Adipocyte (in vitro differentiated cells): ENCODE data around the gene CSMD2.

Source experiments
- DNase-seq: peaks from one replicate; pipeline ENCODE4 v3.0.0-alpha.2; 2015; ENCODE audit warnings: low read depth
- H3K27me3 ChIP-seq: replicated peaks from 2 replicates; pipeline ENCODE4 v1.7.0; 2013; ENCODE audit warnings: mild to moderate bottlenecking, low read length, moderate library complexity; ENCODE audit not compliant: control insufficient read depth, insufficient read depth
- H3K36me3 ChIP-seq: 2 replicates; pipeline ENCODE4 v1.7.0; 2013; ENCODE audit warnings: low read length, mild to moderate bottlenecking, moderate library complexity; ENCODE audit not compliant: control insufficient read depth, insufficient read depth, severe bottlenecking
- H3K4me1 ChIP-seq: 2 replicates; pipeline ENCODE4 v1.7.0; 2013; ENCODE audit warnings: mild to moderate bottlenecking, low read length, moderate library complexity; ENCODE audit not compliant: control insufficient read depth, insufficient read depth
- H3K4me3 ChIP-seq: 2 replicates; pipeline ENCODE4 v1.7.0; 2013; ENCODE audit warnings: mild to moderate bottlenecking, low read length, moderate library complexity
- H3K9ac ChIP-seq: 2 replicates; pipeline ENCODE4 v1.7.0; 2013; ENCODE audit warnings: mild to moderate bottlenecking, low read length, moderate library complexity
- H3K9me3 ChIP-seq: 2 replicates; pipeline ENCODE4 v1.7.0; 2013; ENCODE audit warnings: mild to moderate bottlenecking, low read length, moderate library complexity; ENCODE audit not compliant: control insufficient read depth

The CSMD2 gene

DNA sequence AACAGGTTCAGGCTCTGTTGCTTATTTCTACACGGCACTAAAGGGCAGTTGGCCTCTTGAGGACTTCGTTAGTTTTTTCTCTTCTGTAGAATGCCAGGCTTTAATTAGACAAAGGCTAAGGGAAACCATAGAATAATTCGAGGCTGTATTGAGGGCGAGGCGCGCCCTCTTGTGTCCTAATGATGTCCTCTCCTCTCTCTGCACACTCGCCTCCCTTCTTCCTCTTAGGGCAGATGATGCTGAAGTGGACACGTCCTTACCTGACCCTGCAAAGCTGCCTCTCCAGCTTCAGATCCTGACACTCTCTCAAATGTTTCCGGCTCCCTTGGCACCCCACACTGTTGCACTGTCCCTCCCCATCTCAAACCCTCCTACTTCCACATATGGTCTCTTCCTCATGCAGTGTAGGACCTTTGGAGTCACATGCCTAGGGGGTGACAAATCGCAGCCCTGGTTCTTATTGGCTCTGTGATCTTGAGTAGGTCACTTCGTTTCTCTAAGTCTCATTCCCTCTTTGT, 694.5 kb downstream of the CSMD2 start:
- Histone ChIP-seq H3K27me3 (no peaks in the 10 kb centered on the region), H3K9ac (no peak overlapping the region), H3K9me3 (no peaks in the 10 kb centered on the region), H3K4me3 (no peak overlapping the region), H3K4me1 (peaks cover 46% of the 10 kb centered on the region), H3K36me3 (no peaks in the 10 kb centered on the region)
- DNase-seq = peak; percentile 96

DNA sequence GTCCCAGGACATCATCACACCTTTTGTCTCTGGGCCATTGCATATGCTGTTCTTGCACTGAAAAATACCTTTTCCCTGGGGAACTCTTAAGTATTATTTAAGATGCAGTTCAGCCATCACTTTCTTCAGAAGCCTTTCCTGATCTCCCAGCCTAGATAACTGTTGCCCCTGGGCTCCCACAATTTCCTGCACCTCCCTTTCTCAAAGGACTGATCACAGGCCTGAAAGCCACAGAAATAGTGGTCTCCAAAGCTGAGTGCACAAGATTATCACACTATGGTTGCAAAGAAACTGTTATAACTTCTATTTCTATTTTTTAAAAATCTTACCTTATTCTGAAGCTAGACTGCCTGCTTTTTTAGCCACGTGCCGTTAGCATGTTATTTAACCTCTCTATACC, 695.3 kb downstream of the CSMD2 start:
- H3K4me1 ChIP-seq = peaks cover 46% of the 10 kb centered on the region
- H3K36me3 ChIP-seq = no peaks in the 10 kb centered on the region
- DNase-seq = no peak
- H3K9me3 ChIP-seq = no peaks in the 10 kb centered on the region
- H3K27me3 ChIP-seq = no peaks in the 10 kb centered on the region
- H3K9ac ChIP-seq = no peak overlapping the region
- no peak overlapping the region for H3K4me3 ChIP-seq

DNA sequence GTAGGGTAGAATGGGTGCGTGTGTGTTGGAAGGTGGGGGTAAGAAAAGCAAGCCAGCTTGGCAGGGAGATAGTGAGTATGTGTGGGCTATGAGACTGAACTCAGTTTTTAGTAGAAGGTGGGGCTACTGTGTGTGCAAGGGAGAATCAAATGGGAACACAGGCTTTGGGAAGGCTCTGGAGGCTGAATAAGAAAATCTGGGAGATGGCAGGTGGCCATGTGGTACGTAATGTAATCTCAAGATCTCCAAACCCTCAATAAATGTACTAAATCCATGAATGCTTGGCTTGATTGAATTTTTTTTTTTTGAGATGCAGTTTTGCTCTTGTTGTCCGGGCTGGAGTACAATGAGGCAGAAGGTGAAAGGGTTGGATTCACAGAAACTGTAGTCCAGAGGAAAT, 696.1 kb downstream of the CSMD2 start:
- H3K9me3 ChIP-seq = no peaks in the 10 kb centered on the region
- no peaks in the 10 kb centered on the region for H3K27me3 ChIP-seq
- H3K4me3 ChIP-seq = no peak overlapping the region
- H3K36me3 ChIP-seq = no peaks in the 10 kb centered on the region
- H3K9ac ChIP-seq = no peak overlapping the region
- peaks cover 41% of the 10 kb centered on the region for H3K4me1 ChIP-seq
- no peak for DNase-seq

DNA sequence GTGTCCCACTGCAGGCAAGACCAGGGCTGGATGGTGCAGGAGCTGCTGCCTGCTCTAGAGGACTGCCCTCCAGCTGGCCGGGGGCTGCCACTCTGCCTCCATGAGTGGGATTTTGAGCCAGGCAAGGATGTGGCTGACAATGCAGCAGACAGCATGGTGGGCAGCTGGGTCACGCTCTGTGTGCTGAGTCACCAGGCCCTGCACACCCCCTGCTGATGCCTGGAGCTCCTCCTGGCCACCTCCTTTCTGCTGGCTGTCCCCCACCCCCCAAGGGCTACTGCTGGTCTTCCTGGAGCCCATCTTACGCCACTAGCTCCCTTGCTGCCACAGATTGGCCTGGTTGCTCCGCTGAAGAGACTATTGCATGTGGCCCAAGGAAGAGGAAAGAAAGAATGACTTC, 696.5 kb downstream of the CSMD2 start:
- no peak overlapping the region for H3K4me3 ChIP-seq

DNA sequence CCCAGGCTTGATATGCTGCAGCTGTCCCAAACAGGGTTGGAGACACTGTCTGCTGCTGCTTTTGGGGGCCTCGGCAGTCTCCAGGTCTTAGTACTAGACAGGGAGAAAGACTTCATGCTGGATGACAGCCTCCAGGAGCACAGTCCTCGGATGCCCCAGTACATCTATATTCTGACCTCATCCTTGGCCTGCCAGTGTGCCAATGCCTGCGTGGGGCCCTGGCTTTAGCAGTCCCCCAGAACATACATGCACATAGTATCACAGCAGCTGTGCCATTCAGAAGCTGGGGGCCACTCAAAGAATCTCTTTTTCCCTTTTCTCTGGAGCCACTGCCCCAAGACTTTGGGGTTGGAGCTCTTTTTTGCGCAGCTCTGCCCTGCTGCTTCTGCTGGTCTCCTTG, 697.0 kb downstream of the CSMD2 start:
- Histone ChIP-seq H3K36me3 (no peaks in the 10 kb centered on the region), H3K4me3 (no peak overlapping the region), H3K4me1 (peaks cover 31% of the 10 kb centered on the region), H3K27me3 (no peaks in the 10 kb centered on the region), H3K9me3 (no peaks in the 10 kb centered on the region), H3K9ac (no peak overlapping the region)
- DNase-seq = no peak

More for the DNA sequence above, 696.5 kb downstream of the CSMD2 start:
- DNase-seq = no peak
- Histone ChIP-seq H3K4me1 (peaks cover 36% of the 10 kb centered on the region), H3K9ac (no peak overlapping the region), H3K36me3 (no peaks in the 10 kb centered on the region), H3K27me3 (no peaks in the 10 kb centered on the region), H3K9me3 (no peaks in the 10 kb centered on the region)

DNA sequence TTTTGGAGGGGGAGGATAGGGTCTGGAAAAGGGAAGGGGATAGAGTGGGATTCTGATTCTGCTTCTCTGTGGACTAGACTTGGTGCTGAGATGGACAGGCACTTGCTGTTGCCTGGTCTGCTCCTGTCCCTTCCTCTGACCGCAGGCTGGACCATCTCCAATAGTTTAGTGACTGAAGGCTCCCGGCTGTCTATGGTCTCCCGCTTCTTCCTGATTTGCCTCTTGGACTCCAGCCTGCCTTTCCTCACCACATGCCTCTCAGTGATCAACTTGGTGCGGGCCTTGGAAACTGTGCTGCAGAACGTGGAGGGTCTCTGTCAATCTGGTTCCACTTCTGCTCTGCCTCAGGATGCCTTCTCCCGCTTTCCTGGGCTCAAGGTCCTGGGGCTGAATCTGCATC, 698.9 kb downstream of the CSMD2 start:
- no peak overlapping the region for H3K4me3 ChIP-seq

DNA sequence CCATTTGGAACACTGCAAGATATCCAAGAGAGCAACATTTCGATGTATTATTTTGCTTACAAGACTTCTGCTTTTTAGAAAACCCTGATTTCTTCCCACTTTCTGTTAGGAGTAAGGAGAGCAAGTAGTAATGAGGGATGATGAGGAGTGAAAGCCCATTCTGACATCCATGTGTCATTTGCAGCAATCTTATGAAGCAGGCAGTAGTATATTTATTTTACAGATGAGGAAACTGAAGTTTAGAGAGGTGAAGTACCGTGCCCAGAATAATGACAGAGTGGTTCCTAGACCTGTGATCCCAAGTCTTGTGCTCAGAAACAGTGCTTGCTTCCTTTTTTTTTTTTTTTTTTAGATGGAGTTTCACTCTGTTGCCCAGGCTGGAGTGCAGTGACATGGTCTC, 699.7 kb downstream of the CSMD2 start:
- no peaks in the 10 kb centered on the region for H3K9me3 ChIP-seq
- no peak overlapping the region for H3K4me3 ChIP-seq
- no peak for DNase-seq
- H3K27me3 ChIP-seq = no peaks in the 10 kb centered on the region
- peaks cover 21% of the 10 kb centered on the region for H3K4me1 ChIP-seq
- H3K36me3 ChIP-seq = no peaks in the 10 kb centered on the region
- no peak overlapping the region for H3K9ac ChIP-seq

More for the DNA sequence above, 698.9 kb downstream of the CSMD2 start:
- no peak for DNase-seq
- no peak overlapping the region for H3K9ac ChIP-seq
- H3K4me1 ChIP-seq = peaks cover 22% of the 10 kb centered on the region
- no peaks in the 10 kb centered on the region for H3K36me3 ChIP-seq
- H3K9me3 ChIP-seq = no peaks in the 10 kb centered on the region
- H3K27me3 ChIP-seq = no peaks in the 10 kb centered on the region

DNA sequence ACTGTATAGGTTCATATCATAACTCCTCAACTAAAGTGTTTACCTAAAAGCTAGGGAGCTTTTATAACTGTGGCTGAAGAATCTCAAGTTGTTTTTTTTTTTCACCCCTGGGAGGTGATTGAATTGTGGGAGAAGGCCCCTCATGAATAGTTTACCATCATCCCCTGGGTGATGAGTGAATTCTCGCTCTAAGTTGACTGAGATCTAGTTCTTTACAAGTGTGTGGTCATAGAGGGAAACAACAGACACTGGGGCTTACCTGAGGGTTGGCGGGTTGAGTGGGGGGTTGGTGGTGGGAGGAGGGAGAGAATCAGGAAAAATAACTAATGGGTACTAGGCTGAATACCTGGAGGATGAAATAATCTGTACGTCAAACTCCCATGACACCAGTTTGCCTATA, 700.5 kb downstream of the CSMD2 start:
- Histone ChIP-seq H3K27me3 (no peaks in the 10 kb centered on the region), H3K4me1 (peaks cover 24% of the 10 kb centered on the region), H3K4me3 (no peak overlapping the region), H3K9me3 (no peaks in the 10 kb centered on the region), H3K9ac (no peak overlapping the region), H3K36me3 (no peaks in the 10 kb centered on the region)
- DNase-seq = no peak
